ENCODE data around the gene SLC51B. TPM values are rescaled to one million over a fixed set of nuclear protein-coding genes. Genes with fewer than 3 reads are reported as not detected.

SLC51B gene
- total RNA-seq, 1 donor from 2014 or later = 1.2 TPM

DNA sequence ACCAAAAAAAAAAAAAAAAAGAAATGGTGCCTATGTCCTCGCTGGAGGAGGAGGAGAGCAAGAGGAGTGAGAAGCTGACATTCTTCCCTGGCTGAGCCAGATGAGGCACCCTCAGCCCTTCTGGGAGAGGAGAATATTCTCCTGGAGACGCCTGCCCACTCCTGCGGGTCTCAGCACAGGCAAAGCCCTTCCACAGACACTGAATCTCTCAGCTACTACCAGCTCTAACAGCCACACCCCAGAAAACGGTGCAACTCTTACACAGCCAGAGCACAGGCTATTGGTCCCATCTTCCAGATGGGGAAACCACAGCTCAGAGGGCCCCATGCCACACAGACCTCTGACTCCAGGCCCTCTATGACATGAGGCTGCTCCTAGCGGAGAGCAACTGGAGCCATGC, 16.9 kb downstream of the SLC51B start:
- no peak overlapping the region for H3K27ac Mint-ChIP-seq
- H3K9me3 Mint-ChIP-seq = no peaks in the 10 kb centered on the region
- peaks cover 10% of the 10 kb centered on the region for H3K4me1 Mint-ChIP-seq (ENCODE audit: unreplicated experiment)
- DNase-seq (ENCODE audit: extremely low spot score, unreplicated experiment) = no peak
- no peaks in the 10 kb centered on the region for H3K36me3 Mint-ChIP-seq
- H3K27me3 Mint-ChIP-seq = peaks cover 20% of the 10 kb centered on the region
- TF ChIP-seq, protein P1, sequence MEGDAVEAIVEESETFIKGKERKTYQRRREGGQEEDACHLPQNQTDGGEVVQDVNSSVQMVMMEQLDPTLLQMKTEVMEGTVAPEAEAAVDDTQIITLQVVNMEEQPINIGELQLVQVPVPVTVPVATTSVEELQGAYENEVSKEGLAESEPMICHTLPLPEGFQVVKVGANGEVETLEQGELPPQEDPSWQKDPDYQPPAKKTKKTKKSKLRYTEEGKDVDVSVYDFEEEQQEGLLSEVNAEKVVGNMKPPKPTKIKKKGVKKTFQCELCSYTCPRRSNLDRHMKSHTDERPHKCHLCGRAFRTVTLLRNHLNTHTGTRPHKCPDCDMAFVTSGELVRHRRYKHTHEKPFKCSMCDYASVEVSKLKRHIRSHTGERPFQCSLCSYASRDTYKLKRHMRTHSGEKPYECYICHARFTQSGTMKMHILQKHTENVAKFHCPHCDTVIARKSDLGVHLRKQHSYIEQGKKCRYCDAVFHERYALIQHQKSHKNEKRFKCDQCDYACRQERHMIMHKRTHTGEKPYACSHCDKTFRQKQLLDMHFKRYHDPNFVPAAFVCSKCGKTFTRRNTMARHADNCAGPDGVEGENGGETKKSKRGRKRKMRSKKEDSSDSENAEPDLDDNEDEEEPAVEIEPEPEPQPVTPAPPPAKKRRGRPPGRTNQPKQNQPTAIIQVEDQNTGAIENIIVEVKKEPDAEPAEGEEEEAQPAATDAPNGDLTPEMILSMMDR (conservative IDR thresholded peaks at IDR 0.05) = no peak
- H3K4me3 Mint-ChIP-seq = no peak overlapping the region

DNA sequence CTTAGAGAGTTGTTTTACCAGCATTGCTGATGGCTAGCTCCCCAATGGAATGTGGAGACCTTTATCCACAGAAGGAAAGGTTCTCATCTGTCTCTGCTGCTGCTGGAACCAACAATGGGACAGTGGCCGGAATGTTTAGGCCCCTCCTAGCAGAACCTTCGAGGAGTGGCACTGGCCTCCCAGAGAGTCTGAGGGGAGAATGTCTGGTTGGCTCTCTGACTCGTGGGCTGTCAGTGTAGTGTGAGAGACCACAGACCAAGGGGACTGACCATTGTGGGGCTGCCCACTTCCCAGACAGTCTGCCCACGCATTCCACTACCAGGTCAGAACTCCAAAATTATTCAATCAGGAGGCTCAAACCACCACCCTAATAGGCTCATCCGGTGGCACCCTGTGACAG, 17.5 kb downstream of the SLC51B start:
- TF ChIP-seq, protein P1 (conservative IDR thresholded peaks at IDR 0.05) = no peak

DNA sequence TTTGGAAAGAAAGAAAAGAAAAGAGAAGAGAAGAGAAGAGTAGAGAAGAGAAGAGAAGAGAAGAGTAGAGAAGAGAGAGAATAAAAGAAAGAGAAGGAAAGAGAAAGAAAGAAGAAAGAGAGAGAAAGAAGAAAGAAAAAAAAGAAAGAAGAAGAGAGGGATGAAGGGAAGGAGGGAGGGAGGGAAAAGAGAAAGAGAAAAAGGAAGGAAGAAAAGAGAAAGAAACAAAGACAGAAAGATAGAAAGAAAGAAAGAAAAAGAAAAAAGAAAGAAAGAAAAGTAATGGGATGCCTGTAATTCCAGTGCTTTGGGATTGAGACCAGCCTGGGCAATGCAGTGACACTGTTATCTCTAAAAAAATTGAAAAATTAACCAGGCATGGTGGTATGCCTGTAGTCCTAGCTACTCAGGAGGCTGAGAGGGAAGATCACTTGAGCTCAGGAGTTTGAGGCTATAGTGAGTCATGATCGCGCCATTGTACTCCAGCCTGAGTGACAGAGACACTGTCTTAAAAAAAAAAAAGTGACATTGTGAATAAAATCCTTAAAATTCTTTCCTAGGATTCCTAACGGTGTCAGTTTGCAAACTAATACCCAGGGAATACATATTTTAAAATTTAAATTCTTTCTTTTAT, 20.9 kb downstream of the SLC51B start:
- Mint-ChIP-seq H3K4me3 (no peak overlapping the region), H3K9me3 (no peaks in the 10 kb centered on the region)
- DNase-seq (ENCODE audit: extremely low spot score, unreplicated experiment) = no peak

More for the DNA sequence above, 17.5 kb downstream of the SLC51B start:
- Mint-ChIP-seq H3K27ac (no peak overlapping the region), H3K4me3 (no peak overlapping the region), H3K4me1 (ENCODE audit: unreplicated experiment) (peaks cover 7% of the 10 kb centered on the region), H3K36me3 (no peaks in the 10 kb centered on the region), H3K27me3 (peaks cover 24% of the 10 kb centered on the region), H3K9me3 (no peaks in the 10 kb centered on the region)
- no peak for DNase-seq (ENCODE audit: extremely low spot score, unreplicated experiment)

DNA sequence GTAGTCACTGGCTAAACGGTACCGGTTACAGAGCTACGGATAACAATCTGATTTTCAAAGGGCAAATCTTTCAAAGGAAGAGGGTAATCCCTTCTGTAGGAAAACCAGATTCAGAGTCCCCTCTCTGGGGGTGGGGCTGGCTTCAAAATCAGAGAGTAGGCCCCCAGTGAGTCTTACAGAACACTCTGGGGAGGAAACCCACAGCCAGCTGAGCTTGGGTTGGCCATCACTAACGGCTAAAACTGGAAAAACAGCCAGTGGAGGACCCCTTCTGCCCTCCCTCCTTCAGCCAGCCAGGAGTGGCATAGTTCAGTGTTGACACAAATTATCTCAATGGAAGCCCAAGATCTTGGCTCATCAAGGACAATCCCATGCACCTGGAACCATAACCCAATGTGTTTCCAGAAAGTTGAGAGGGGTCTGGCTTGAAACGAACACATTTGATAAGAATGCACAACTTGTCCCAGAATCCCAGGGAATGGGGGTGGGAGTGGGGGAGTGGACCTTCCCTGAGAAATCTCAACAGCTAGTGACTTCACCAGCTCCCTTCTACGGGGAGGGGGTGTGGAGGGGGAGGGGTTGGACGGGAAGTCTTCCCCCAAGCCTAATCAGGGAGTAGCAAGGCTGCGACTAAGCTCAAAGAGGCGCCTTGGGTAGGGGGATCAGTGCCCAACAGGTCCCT, 21.6 kb downstream of the SLC51B start:
- TF ChIP-seq, protein P1 (conservative IDR thresholded peaks at IDR 0.05) = no peak
- Mint-ChIP-seq H3K27ac (no peak overlapping the region), H3K36me3 (no peaks in the 10 kb centered on the region), H3K9me3 (no peaks in the 10 kb centered on the region), H3K4me3 (peak overlapping the region; percentile 74), H3K27me3 (peaks cover 42% of the 10 kb centered on the region), H3K4me1 (ENCODE audit: unreplicated experiment) (peaks cover 15% of the 10 kb centered on the region)
- no peak for DNase-seq (ENCODE audit: extremely low spot score, unreplicated experiment)

More for the DNA sequence above, 20.9 kb downstream of the SLC51B start:
- Mint-ChIP-seq H3K36me3 (no peaks in the 10 kb centered on the region), H3K4me1 (ENCODE audit: unreplicated experiment) (peaks cover 15% of the 10 kb centered on the region), H3K27ac (peak overlapping the region; percentile 32), H3K27me3 (peaks cover 42% of the 10 kb centered on the region)
- TF ChIP-seq, protein P1 (conservative IDR thresholded peaks at IDR 0.05) = no peak

DNA sequence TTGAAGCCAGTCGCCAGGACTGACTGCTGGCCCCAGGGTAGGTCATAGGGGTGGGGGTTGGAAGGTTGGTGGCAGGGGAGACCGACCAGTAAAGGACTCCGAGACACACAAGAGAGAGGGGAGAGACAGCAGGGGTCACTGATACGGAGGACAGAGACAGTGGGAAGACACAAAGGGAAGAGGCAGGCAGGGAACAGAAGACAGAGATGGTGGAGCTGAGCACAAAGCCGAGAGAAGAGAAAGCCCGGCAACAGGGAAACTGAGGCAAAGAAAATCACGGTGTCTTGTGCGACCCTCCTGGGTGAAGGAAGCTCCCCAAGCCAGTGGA, 22.1 kb downstream of the SLC51B start:
- no peaks in the 10 kb centered on the region for H3K9me3 Mint-ChIP-seq
- H3K27ac Mint-ChIP-seq = no peak overlapping the region
- no peak for DNase-seq (ENCODE audit: extremely low spot score, unreplicated experiment)
- peaks cover 15% of the 10 kb centered on the region for H3K4me1 Mint-ChIP-seq (ENCODE audit: unreplicated experiment)
- H3K4me3 Mint-ChIP-seq = peak overlapping the region; percentile 74
- TF ChIP-seq, protein P1 (conservative IDR thresholded peaks at IDR 0.05) = no peak
- H3K36me3 Mint-ChIP-seq = no peaks in the 10 kb centered on the region
- peaks cover 42% of the 10 kb centered on the region for H3K27me3 Mint-ChIP-seq

All from type B pancreatic cell (in vitro differentiated cells).